Naive thymus-derived CD8-positive, alpha-beta T cell (primary cell): ENCODE data around the gene TMA16. TPM values are rescaled to one million over a fixed set of nuclear protein-coding genes. Genes with fewer than 3 reads are reported as not detected.
"Not testable (repeated sequence)": the region's sequence is repeated elsewhere in the genome, so short reads cannot be mapped to it uniquely, and the experiment has no call there.

Source experiments
- ATAC-seq, 2 donors: fragments of 150-1000 bp; cut with Tn5 transposase in 1 of 2; sonication (Bioruptor Pico), chemical (Tn5 transposase) in 1 of 2; 1 replicate in 1 of 2; 2 replicates in 1 of 2; pipeline ENCODE4 v1.10.0; 2021; ENCODE audit warnings: mild to moderate bottlenecking in 2 of 2, moderate library complexity in 2 of 2
- POLR2A ChIA-PET: fragments of 350-600 bp; sonication (Branson Sonifier 250); formaldehyde crosslinking; loops from one replicate; lab custom pipeline; 2021; ENCODE audit warnings: antibody characterized with exemption; lab: Charles Lee
- DNase-seq, 10 donors: peaks; one replicate each; pipeline versions ENCODE4 v3.0.0 to v3.0.0-alpha.2; 2020 to 2022
- H3K27ac Mint-ChIP-seq, 10 donors: one replicate each; pipeline ENCODE4 v1.8.0; 2020 to 2022; ENCODE audit warnings: mild to moderate bottlenecking in 10 of 10, mixed read lengths in 10 of 10, moderate library complexity in 4 of 10, inconsistent platforms in 1 of 10
- H3K27me3 Mint-ChIP-seq, 5 donors: one replicate each; pipeline ENCODE4 v1.8.0; 2021 to 2022; ENCODE audit warnings: mixed read lengths in 5 of 5
- H3K36me3 Mint-ChIP-seq, 3 donors: one replicate each; pipeline ENCODE4 v1.8.0; 2020 to 2022; ENCODE audit warnings: mixed read lengths in 3 of 3, mild to moderate bottlenecking in 2 of 3, inconsistent platforms in 1 of 3
- H3K4me1 Mint-ChIP-seq, 4 donors: one replicate each; pipeline ENCODE4 v1.8.0; 2021 to 2022; ENCODE audit warnings: mixed read lengths in 4 of 4
- H3K4me3 Mint-ChIP-seq, 10 donors: one replicate each; pipeline ENCODE4 v1.8.0; 2020 to 2022; ENCODE audit warnings: mild to moderate bottlenecking in 10 of 10, mixed read lengths in 10 of 10, moderate library complexity in 6 of 10, inconsistent platforms in 1 of 10
- H3K9me3 Mint-ChIP-seq, 9 donors: one replicate each; pipeline ENCODE4 v1.8.0; 2020 to 2022; ENCODE audit warnings: mixed read lengths in 9 of 9, mild to moderate bottlenecking in 3 of 9, inconsistent platforms in 1 of 9, moderate library complexity in 1 of 9
- polyA plus RNA-seq, 3 donors: library from polyadenylated mRNA; unstranded; fragments of 300-500 nt; fragmentation: Illumina TruSeq; gene quantifications; one replicate each; pipeline ENCODE4 v1.2.3, GENCODE V29; 2021
- total RNA-seq, 8 experiments: library from RNA in 2 of 8; stranded (reverse) in 2 of 8; gene quantifications; one replicate each; pipeline ENCODE4 v1.2.3 and lab custom pipeline; 2021 to 2026

TMA16 gene
- total and polyA plus RNA-seq, 5 experiments from 2014 or later, result 11.6 to 20.1 (median 12.5) TPM

GRCh38 chr4:163528653-163529052 lies 34.2 kb downstream of the TMA16 start:
- H3K9me3 Mint-ChIP-seq, result no peaks in the 10 kb centered on the region
- H3K4me3 Mint-ChIP-seq, result no peak overlapping the region
- DNase-seq (no peak), ATAC-seq (no peak)
- H3K4me1 Mint-ChIP-seq, result no peaks in the 10 kb centered on the region
- peak overlapping the region in 2 of 10 donors; percentile 13 to 59 for H3K27ac Mint-ChIP-seq
- no peaks in the 10 kb centered on the region for H3K27me3 Mint-ChIP-seq
- POLR2A ChIA-PET, result no interaction called here
- H3K36me3 Mint-ChIP-seq, result peaks cover 4 to 55% (median 11%) of the 10 kb centered on the region in 3 donors

DNA sequence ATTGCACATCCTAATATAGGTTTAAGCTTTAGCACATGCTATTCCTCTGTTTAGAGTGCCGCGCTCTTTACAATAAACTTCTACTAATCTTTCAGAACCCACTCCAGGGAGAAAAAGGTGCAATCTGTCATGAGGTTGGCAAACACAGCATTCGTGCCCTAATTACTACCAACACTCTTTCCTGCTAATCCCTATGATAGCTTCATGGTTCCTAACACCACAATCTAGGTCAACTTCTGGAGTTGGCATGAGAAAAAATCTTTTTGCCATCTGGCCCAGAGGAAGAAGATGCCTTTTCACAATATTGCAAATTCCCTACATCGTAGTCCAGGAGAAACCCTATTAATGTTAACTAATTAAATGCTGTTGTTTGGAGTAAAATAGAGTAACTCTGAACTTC lies 39.6 kb downstream of the TMA16 start:
- Mint-ChIP-seq H3K4me3 (no peak overlapping the region), H3K36me3 (peaks cover 0 to 26% (median 10%) of the 10 kb centered on the region in 3 donors), H3K27ac (peak overlapping the region in 1 of 10 donors; percentile 47), H3K9me3 (no peaks in the 10 kb centered on the region), H3K27me3 (no peaks in the 10 kb centered on the region), H3K4me1 (no peaks in the 10 kb centered on the region)
- DNase-seq, result no peak
- ATAC-seq, result no peak
- POLR2A ChIA-PET, result no interaction called here

GRCh38 chr4:163535657-163536056 lies 41.2 kb downstream of the TMA16 start:
- H3K36me3 Mint-ChIP-seq, result peaks cover 0 to 12% (median 6%) of the 10 kb centered on the region in 3 donors
- H3K4me1 Mint-ChIP-seq, result no peaks in the 10 kb centered on the region
- POLR2A ChIA-PET, result no interaction called here
- no peak for DNase-seq
- H3K27me3 Mint-ChIP-seq, result no peaks in the 10 kb centered on the region
- no peak for ATAC-seq
- H3K27ac Mint-ChIP-seq, result no peak overlapping the region
- no peaks in the 10 kb centered on the region for H3K9me3 Mint-ChIP-seq
- no peak overlapping the region for H3K4me3 Mint-ChIP-seq

DNA sequence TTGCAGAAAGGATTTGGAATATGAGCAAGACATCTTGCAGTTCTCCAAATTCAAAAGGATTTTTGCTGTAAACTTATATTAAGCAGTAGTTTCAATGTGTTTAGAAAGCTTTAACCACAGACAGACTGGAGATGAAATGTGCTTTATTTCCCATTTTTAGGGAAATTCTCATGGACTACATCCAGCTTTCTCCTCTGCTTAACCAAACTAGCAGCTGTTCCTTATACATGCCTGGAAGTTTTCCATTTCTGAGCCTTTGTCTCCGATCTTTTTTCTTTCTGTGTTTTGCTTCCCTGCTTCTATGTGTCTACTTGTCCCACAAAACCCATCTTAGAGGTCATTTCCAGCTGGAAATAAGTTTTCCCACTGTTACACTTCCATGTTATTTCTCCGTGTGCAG lies 41.6 kb downstream of the TMA16 start:
- POLR2A ChIA-PET, result no interaction called here
- Mint-ChIP-seq H3K4me3 (no peak overlapping the region), H3K36me3 (peaks cover 0 to 10% (median 3%) of the 10 kb centered on the region in 3 donors), H3K4me1 (no peaks in the 10 kb centered on the region), H3K27ac (no peak overlapping the region), H3K27me3 (no peaks in the 10 kb centered on the region), H3K9me3 (no peaks in the 10 kb centered on the region)
- ATAC-seq (no peak), DNase-seq (no peak)

DNA sequence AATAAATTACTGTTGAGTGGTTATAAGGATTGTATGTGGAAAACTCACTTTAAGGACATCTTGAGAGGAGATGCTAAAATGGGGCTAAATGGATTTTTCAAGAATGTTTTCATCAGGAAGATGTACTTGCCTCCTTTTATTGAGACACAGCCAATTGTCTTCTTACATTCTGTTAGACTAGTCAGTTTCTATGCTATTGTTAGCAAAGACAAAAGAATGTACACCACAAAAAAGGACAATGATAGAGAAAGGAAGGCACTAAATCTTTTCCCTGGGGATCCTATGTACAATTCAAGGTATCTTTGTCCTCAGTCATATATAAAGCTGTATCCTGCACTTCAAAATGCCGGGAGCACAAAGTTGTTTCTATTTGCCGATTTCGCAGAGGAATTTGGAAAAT lies 42.6 kb downstream of the TMA16 start:
- H3K36me3 Mint-ChIP-seq, result peaks cover 0 to 4% (median 3%) of the 10 kb centered on the region in 3 donors
- no peak overlapping the region for H3K27ac Mint-ChIP-seq
- no peaks in the 10 kb centered on the region for H3K4me1 Mint-ChIP-seq
- POLR2A ChIA-PET, result no interaction called here
- DNase-seq, result no peak
- no peaks in the 10 kb centered on the region for H3K9me3 Mint-ChIP-seq
- no peak overlapping the region for H3K4me3 Mint-ChIP-seq
- ATAC-seq, result no peak
- no peaks in the 10 kb centered on the region for H3K27me3 Mint-ChIP-seq

GRCh38 chr4:163538820-163539219 lies 44.3 kb downstream of the TMA16 start:
- not testable (repeated sequence) for H3K27ac Mint-ChIP-seq, ATAC-seq, H3K27me3 Mint-ChIP-seq, H3K9me3 Mint-ChIP-seq, H3K36me3 Mint-ChIP-seq, H3K4me1 Mint-ChIP-seq, DNase-seq, H3K4me3 Mint-ChIP-seq
- POLR2A ChIA-PET, result interaction anchor here (1.7 kb wide), 1 partner anchor 45 kb away, joined by 5 read pairs; the partner anchor contains the start of gene TMA16

- Mint-ChIP-seq H3K4me1 (peaks cover 0 to 3% (median 0%) of the 10 kb centered on the region in 4 donors), H3K9me3 (no peaks in the 10 kb centered on the region), H3K27me3 (no peaks in the 10 kb centered on the region), H3K27ac (peak overlapping the region in 1 of 10 donors; percentile 19), H3K4me3 (no peak overlapping the region), H3K36me3 (no peaks in the 10 kb centered on the region)
- POLR2A ChIA-PET, result no interaction called here
- ATAC-seq, result no peak
- DNase-seq, result no peak
Measured at GRCh38 chr4:163540448-163540847, 46.0 kb downstream of the TMA16 start.

GRCh38 chr4:163540977-163541376 lies 46.5 kb downstream of the TMA16 start:
- no peaks in the 10 kb centered on the region for H3K9me3 Mint-ChIP-seq
- no peak overlapping the region for H3K4me3 Mint-ChIP-seq
- no peak for ATAC-seq
- POLR2A ChIA-PET, result no interaction called here
- no peaks in the 10 kb centered on the region for H3K36me3 Mint-ChIP-seq
- no peaks in the 10 kb centered on the region for H3K27me3 Mint-ChIP-seq
- no peak overlapping the region for H3K27ac Mint-ChIP-seq
- H3K4me1 Mint-ChIP-seq, result peaks cover 0 to 3% (median 0%) of the 10 kb centered on the region in 4 donors
- no peak for DNase-seq

DNA sequence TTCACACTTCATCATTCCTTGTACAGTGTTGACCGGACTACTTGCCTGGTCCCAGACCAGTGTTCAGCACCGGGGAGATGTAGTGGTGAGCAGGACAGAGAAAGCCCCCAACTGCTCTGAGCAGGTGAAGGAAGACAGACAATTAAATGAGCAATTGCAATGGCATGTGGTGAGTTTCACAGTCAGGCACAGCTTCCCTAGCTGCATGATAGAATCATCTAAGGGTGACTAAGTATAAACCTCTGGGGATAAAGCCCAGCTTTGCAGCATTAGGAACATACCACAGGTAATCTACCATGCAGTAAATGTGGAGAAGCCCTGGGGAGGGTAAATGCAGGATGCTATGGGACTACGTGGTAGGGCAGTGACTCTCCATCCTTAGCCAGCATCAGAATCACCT lies 47.8 kb downstream of the TMA16 start:
- Mint-ChIP-seq H3K9me3 (no peaks in the 10 kb centered on the region), H3K4me3 (no peak overlapping the region), H3K4me1 (peaks cover 0 to 3% (median 0%) of the 10 kb centered on the region in 4 donors), H3K27me3 (no peaks in the 10 kb centered on the region), H3K36me3 (no peaks in the 10 kb centered on the region), H3K27ac (peak overlapping the region in 2 of 10 donors; percentile 66 to 70)
- no peak for DNase-seq
- no peak for ATAC-seq
- POLR2A ChIA-PET, result no interaction called here

DNA sequence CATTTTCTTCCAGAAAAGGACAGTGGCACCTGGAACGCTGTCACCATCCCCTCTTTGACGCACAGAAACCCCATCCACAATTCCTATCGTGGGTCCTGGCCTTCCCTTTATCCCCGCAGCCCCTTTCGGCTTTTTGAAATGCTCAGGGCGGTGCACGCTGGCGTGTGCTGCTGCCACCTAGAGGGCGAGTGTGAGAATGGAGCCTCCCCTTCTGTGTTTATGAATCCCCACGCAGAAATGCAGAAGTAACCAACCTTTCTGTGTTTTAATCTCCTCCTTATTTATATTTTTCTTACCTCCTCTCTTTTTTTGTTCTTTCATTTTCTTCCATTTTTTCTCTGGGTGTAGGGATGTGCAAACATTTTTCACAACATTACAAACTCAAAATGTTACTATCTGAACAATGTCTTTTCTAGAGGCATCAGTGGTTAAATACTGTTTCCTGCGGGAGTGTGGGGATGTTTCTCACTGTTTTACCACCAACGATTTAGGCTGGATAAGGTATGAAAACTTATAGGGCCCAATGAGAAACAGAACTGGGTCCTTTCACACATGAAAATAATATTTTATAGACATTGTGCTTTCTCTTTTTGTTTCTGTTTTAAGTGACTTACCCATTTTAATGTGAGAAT lies 50.0 kb downstream of the TMA16 start:
- no peaks in the 10 kb centered on the region for H3K27me3 Mint-ChIP-seq
- H3K9me3 Mint-ChIP-seq, result no peaks in the 10 kb centered on the region
- peak; percentile 22 to 67 (median 49) for DNase-seq
- H3K36me3 Mint-ChIP-seq, result no peaks in the 10 kb centered on the region
- no peak overlapping the region for H3K27ac Mint-ChIP-seq
- ATAC-seq, result peak; percentile 92 to 96
- POLR2A ChIA-PET, result interaction anchor here (1.5 kb wide), 1 partner anchor 50 kb away, joined by 5 read pairs; the partner anchor contains the start of gene TMA16
- peaks cover 0 to 13% (median 4%) of the 10 kb centered on the region in 4 donors for H3K4me1 Mint-ChIP-seq
- H3K4me3 Mint-ChIP-seq, result no peak overlapping the region

DNA sequence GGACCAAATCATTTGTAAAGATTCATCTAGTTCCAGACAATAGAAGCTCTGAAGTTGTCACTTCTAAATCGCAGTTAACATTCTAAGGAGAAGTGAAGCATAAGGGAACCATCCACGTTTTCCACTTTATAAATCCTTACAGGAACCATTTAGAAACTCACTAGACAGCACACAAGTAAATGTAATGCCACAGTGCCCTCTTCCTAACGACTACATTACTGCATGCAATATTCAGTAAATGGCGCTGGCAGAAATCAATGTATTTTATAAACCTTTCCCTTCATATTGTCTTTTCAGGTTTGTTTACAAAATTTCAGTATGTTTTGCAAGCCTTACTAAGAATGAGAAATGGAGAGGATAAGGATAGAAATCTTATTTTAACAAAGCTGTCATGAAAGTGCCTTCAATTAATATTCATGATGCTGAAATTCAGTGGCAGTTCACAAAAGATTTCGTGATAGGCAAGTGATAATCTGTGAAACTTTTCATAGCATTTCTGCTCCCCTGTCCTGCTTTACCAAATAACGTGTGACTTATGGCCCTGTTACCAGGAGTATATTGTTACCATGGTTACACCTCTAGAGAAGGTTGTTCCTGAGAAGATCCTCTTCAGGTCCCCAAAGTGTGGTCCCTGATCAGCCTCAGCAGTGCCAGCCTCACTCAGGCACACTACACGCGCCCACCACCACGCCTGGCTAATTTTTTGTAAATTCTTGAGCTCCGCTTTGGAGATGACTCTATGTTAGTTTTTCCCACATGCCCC lies 54.2 kb downstream of the TMA16 start:
- ATAC-seq (peak in 1 of 2 donors; percentile 47), DNase-seq (peak in 5 of 10 donors; percentile 15 to 50 (median 43))
- peak overlapping the region in 2 of 10 donors; percentile 17 to 23 for H3K27ac Mint-ChIP-seq
- peak overlapping the region in 8 of 10 donors; percentile 6 to 56 (median 38) for H3K4me3 Mint-ChIP-seq
- peaks cover 2 to 29% (median 8%) of the 10 kb centered on the region in 4 donors for H3K4me1 Mint-ChIP-seq
- H3K36me3 Mint-ChIP-seq, result no peaks in the 10 kb centered on the region
- H3K27me3 Mint-ChIP-seq, result no peaks in the 10 kb centered on the region
- no peaks in the 10 kb centered on the region for H3K9me3 Mint-ChIP-seq
- POLR2A ChIA-PET, result interaction anchor here (0.8 kb wide), 1 partner anchor 9 kb away, joined by 3 read pairs; no protein-coding TSS in a partner anchor

GRCh38 chr4:163550869-163551267 lies 56.4 kb downstream of the TMA16 start:
- H3K27ac Mint-ChIP-seq, result no peak overlapping the region
- POLR2A ChIA-PET, result interaction anchor here (0.7 to 0.8 kb wide), 3 partner anchors 47 to 439 kb away, joined by 3 to 4 read pairs (median 4); no protein-coding TSS in a partner anchor

GRCh38 chr4:163553146-163553545 lies 58.7 kb downstream of the TMA16 start:
- Mint-ChIP-seq H3K27ac (no peak overlapping the region), H3K4me3 (no peak overlapping the region), H3K4me1 (peaks cover 8 to 55% (median 23%) of the 10 kb centered on the region in 4 donors), H3K36me3 (no peaks in the 10 kb centered on the region), H3K9me3 (no peaks in the 10 kb centered on the region), H3K27me3 (no peaks in the 10 kb centered on the region)
- DNase-seq, result no peak
- ATAC-seq, result no peak
- POLR2A ChIA-PET, result interaction anchor here (1.8 kb wide), 1 partner anchor 128 kb away, joined by 4 read pairs; no protein-coding TSS in a partner anchor

More at GRCh38 chr4:163550869-163551267, 56.4 kb downstream of the TMA16 start:
- no peak for ATAC-seq
- Mint-ChIP-seq H3K36me3 (no peaks in the 10 kb centered on the region), H3K4me3 (peak overlapping the region in 1 of 10 donors; percentile 68), H3K4me1 (peaks cover 4 to 37% (median 15%) of the 10 kb centered on the region in 4 donors), H3K27me3 (no peaks in the 10 kb centered on the region), H3K9me3 (no peaks in the 10 kb centered on the region)
- DNase-seq, result no peak
